Neural progenitor cell (in vitro differentiated cells): ENCODE measurements around the gene IWS1. TPM values are rescaled to one million over a fixed set of nuclear protein-coding genes. Genes with fewer than 3 reads are reported as not detected.

Experiments used
- DNase-seq: peaks from one replicate; pipeline ENCODE4 v3.0.0-alpha.2; 2016; ENCODE audit warnings: low spot score
- H2AFZ ChIP-seq: fragments of 200-600 bp; sonication (generic); replicated peaks from 2 replicates; pipeline ENCODE4 v1.6.1; 2016; ENCODE audit warnings: antibody characterized with exemption
- H3F3A ChIP-seq: fragments of 200-600 bp; sonication (generic); 2 replicates; pipeline ENCODE4 v1.6.1; 2016; ENCODE audit warnings: antibody characterized with exemption, low read depth
- H3K27ac ChIP-seq: fragments of 200-600 bp; sonication (generic); 2 replicates; pipeline ENCODE4 v1.5.1; 2016; ENCODE audit warnings: mild to moderate bottlenecking
- H3K27me3 ChIP-seq: fragments of 200-600 bp; sonication (generic); 2 replicates; pipeline ENCODE4 v1.6.1; 2016; ENCODE audit warnings: mild to moderate bottlenecking, moderate library complexity
- H3K36me3 ChIP-seq: fragments of 200-600 bp; sonication (generic); 2 replicates; pipeline ENCODE4 v1.5.1; 2016
- H3K4me1 ChIP-seq: fragments of 200-600 bp; sonication (generic); 2 replicates; pipeline ENCODE4 v1.6.1; 2016; ENCODE audit warnings: mixed run types
- H3K4me2 ChIP-seq: fragments of 200-600 bp; sonication (generic); 2 replicates; pipeline ENCODE4 v1.6.1; 2016
- H3K4me3 ChIP-seq: fragments of 200-600 bp; sonication (generic); 2 replicates; pipeline ENCODE4 v1.5.1; 2016
- H3K79me2 ChIP-seq: fragments of 200-600 bp; sonication (generic); 2 replicates; pipeline ENCODE4 v1.6.1; 2016; ENCODE audit warnings: low read depth
- H3K9ac ChIP-seq: fragments of 200-600 bp; sonication (generic); 2 replicates; pipeline ENCODE4 v1.6.1; 2016
- H3K9me3 ChIP-seq: fragments of 200-600 bp; sonication (generic); 2 replicates; pipeline ENCODE4 v1.5.1; 2016; ENCODE audit warnings: low read depth
- H4K20me1 ChIP-seq: fragments of 200-600 bp; sonication (generic); 2 replicates; pipeline ENCODE4 v1.6.1; 2016; ENCODE audit warnings: low read depth
- H3K27ac Mint-ChIP-seq: 3 replicates; pipeline ENCODE4 v1.8.0; 2021; ENCODE audit warnings: mixed read lengths
- H3K27me3 Mint-ChIP-seq: 2 replicates; pipeline ENCODE4 v1.8.0; 2022; ENCODE audit warnings: low read depth, mild to moderate bottlenecking, inconsistent platforms, moderate library complexity, mixed read lengths; ENCODE audit not compliant: insufficient read depth
- H3K36me3 Mint-ChIP-seq: 3 replicates; pipeline ENCODE4 v1.8.0; 2021; ENCODE audit warnings: mixed read lengths
- H3K4me1 Mint-ChIP-seq: 3 replicates; pipeline ENCODE4 v1.8.0; 2021; ENCODE audit warnings: mixed read lengths
- H3K4me3 Mint-ChIP-seq: 3 replicates; pipeline ENCODE4 v1.8.0; 2021; ENCODE audit warnings: mild to moderate bottlenecking, moderate library complexity, mixed read lengths
- H3K9me3 Mint-ChIP-seq: 3 replicates; pipeline ENCODE4 v1.8.0; 2020; ENCODE audit warnings: mixed read lengths
- EZH2 ChIP-seq: fragments of 200-600 bp; sonication (generic); IDR thresholded peaks from 2 replicates; pipeline ENCODE4 v1.6.1; 2017; ENCODE audit warnings: antibody characterized with exemption, mild to moderate bottlenecking, moderate library complexity
- EZH2phosphoT487 ChIP-seq: fragments of 200-600 bp; sonication (generic); IDR thresholded peaks from 2 replicates; pipeline ENCODE4 v1.6.1; 2017; ENCODE audit warnings: antibody characterized with exemption
- total RNA-seq: library from RNA; depleted of rRNA; stranded (reverse); fragments of >200 nt; gene quantifications from 2 replicates; pipeline ENCODE4 v1.2.3, GENCODE V29; 2015; ENCODE audit warnings: low replicate concordance
- TF ChIP-seq, protein P1 (sequence below): fragments of 200-600 bp; sonication (generic); IDR thresholded peaks from 2 replicates; pipeline ENCODE4 v1.5.1; 2017; ENCODE audit warnings: antibody characterized with exemption, mild to moderate bottlenecking

The IWS1 gene
- total RNA-seq, 1 donor from 2014 or later, result 115 TPM

DNA sequence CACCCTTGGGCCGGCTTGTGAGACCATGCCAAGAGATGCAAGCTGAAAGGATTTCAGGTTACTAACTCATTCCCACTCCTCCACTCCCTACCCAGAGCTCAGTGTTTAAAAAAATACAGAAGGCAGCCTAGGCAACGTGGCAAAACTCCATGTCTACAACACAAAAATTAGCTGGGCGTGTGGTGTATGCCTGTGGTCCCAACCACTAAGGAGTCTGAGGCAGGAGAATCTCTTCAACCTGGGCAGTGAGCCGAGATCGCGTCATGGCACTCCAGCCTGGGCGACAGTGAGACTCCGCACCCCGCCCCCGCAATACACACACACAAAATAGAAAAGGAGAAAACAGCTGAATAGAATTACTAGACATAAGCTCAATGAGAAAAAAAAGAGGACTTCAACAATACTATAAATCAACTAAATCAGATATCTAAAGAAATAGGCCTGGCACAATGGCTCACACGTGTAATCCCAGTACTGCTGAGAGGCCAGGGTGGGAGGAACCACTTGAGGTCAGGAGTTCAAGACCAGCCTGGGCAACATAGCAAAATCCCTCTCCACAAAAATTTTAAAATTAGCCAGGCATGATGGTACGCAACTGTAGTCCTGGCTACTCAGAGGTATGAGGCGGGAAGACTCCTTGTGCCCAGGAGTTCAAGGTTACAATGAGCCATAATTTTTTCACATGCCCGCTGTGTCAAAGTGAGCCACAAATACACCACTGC lies 10.1 kb downstream of the IWS1 start:
- H3K4me1 Mint-ChIP-seq, result peaks cover 7% of the 10 kb centered on the region
- no peak overlapping the region for H3K27ac Mint-ChIP-seq
- no peak for DNase-seq
- Histone ChIP-seq H3K4me2 (no peak overlapping the region), H2AFZ (no peak overlapping the region), H3K27ac (no peak overlapping the region), H3K9ac (no peak overlapping the region), H3K79me2 (peaks cover 100% of the 10 kb centered on the region), H3K27me3 (no peaks in the 10 kb centered on the region), H4K20me1 (peaks cover 96% of the 10 kb centered on the region), H3K4me1 (no peaks in the 10 kb centered on the region), H3K4me3 (no peak overlapping the region), H3F3A (no peaks in the 10 kb centered on the region), H3K36me3 (no peaks in the 10 kb centered on the region), H3K9me3 (no peaks in the 10 kb centered on the region)
- no peak for TF ChIP-seq EZH2
- TF ChIP-seq, protein P1, sequence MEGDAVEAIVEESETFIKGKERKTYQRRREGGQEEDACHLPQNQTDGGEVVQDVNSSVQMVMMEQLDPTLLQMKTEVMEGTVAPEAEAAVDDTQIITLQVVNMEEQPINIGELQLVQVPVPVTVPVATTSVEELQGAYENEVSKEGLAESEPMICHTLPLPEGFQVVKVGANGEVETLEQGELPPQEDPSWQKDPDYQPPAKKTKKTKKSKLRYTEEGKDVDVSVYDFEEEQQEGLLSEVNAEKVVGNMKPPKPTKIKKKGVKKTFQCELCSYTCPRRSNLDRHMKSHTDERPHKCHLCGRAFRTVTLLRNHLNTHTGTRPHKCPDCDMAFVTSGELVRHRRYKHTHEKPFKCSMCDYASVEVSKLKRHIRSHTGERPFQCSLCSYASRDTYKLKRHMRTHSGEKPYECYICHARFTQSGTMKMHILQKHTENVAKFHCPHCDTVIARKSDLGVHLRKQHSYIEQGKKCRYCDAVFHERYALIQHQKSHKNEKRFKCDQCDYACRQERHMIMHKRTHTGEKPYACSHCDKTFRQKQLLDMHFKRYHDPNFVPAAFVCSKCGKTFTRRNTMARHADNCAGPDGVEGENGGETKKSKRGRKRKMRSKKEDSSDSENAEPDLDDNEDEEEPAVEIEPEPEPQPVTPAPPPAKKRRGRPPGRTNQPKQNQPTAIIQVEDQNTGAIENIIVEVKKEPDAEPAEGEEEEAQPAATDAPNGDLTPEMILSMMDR, result no peak
- no peak for TF ChIP-seq EZH2phosphoT487
- H3K4me3 Mint-ChIP-seq, result no peak overlapping the region
- peaks cover 3% of the 10 kb centered on the region for H3K27me3 Mint-ChIP-seq
- H3K36me3 Mint-ChIP-seq, result peaks cover 35% of the 10 kb centered on the region
- H3K9me3 Mint-ChIP-seq, result no peaks in the 10 kb centered on the region

DNA sequence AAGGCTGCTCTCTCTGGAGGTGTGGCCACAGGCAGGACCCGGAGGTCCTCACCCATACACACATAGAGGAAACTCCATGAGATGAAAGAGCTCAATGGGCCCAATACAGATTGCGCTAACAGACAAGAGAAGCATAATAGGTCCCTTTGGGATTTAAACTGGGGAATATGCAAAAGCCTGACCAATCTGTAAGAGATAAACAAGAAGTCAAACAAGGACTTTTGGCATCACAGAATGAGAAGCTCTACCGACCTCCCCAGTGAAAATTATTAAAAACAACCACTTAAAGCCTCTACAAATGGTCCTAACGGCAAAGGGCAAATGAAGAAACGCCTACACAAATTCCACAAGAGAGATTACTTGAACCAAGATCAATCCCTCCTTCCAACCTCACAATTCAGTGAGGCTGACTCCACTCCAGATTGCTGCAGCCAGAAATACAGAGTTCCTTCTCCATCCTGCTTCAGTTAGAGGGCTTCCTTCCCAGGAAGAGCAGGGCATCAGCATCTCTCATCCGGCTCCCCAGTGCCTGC lies 10.8 kb downstream of the IWS1 start:
- peaks cover 36% of the 10 kb centered on the region for H3K36me3 Mint-ChIP-seq
- Histone ChIP-seq H3K4me2 (no peak overlapping the region), H3K79me2 (peaks cover 100% of the 10 kb centered on the region), H3K27ac (no peak overlapping the region), H3K27me3 (no peaks in the 10 kb centered on the region), H3F3A (no peaks in the 10 kb centered on the region), H2AFZ (no peak overlapping the region), H3K4me3 (no peak overlapping the region), H3K9ac (no peak overlapping the region), H3K36me3 (no peaks in the 10 kb centered on the region), H3K4me1 (no peaks in the 10 kb centered on the region), H4K20me1 (peaks cover 99% of the 10 kb centered on the region), H3K9me3 (no peaks in the 10 kb centered on the region)
- H3K27ac Mint-ChIP-seq, result no peak overlapping the region
- H3K27me3 Mint-ChIP-seq, result peaks cover 3% of the 10 kb centered on the region
- no peaks in the 10 kb centered on the region for H3K9me3 Mint-ChIP-seq
- H3K4me1 Mint-ChIP-seq, result peaks cover 7% of the 10 kb centered on the region
- no peak overlapping the region for H3K4me3 Mint-ChIP-seq
- DNase-seq, result no peak
- TF ChIP-seq, protein P1, result no peak
- TF ChIP-seq EZH2 (no peak), EZH2phosphoT487 (no peak)

DNA sequence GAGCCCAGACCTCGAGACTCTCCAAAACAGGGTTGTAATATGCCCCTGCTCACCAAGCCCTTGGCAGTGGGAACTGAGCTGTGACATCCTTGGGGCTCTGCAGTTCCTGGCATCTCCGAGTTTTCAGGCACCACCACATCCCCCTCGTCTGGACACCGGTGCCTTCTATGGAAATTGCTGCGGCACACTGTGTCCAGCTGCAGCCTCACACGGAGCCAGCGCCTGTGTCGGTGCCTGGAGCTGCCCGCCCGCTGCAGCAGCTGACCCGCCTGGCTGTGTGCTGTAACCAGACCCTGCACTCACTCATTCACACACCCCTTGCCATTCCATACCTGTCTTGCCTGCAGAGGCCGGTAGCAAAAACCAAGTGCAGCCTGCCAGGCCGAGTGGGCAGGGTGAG lies 11.8 kb downstream of the IWS1 start:
- Mint-ChIP-seq H3K9me3 (no peaks in the 10 kb centered on the region), H3K27ac (no peak overlapping the region)
- no peak overlapping the region for H2AFZ ChIP-seq

More for the DNA sequence above, 11.8 kb downstream of the IWS1 start:
- H3K4me3 Mint-ChIP-seq, result no peak overlapping the region
- no peaks in the 10 kb centered on the region for H3K9me3 ChIP-seq
- DNase-seq, result no peak
- peaks cover 100% of the 10 kb centered on the region for H4K20me1 ChIP-seq
- no peak overlapping the region for H3K4me3 ChIP-seq
- peaks cover 3% of the 10 kb centered on the region for H3K27me3 Mint-ChIP-seq
- TF ChIP-seq, protein P1, result no peak
- TF ChIP-seq EZH2 (no peak), EZH2phosphoT487 (no peak)
- H3K79me2 ChIP-seq, result peaks cover 100% of the 10 kb centered on the region
- no peak overlapping the region for H3K9ac ChIP-seq
- no peaks in the 10 kb centered on the region for H3K27me3 ChIP-seq
- H3K4me1 ChIP-seq, result no peaks in the 10 kb centered on the region
- H3K27ac ChIP-seq, result no peak overlapping the region
- peaks cover 34% of the 10 kb centered on the region for H3K36me3 Mint-ChIP-seq
- H3K4me2 ChIP-seq, result no peak overlapping the region
- H3F3A ChIP-seq, result no peaks in the 10 kb centered on the region
- no peaks in the 10 kb centered on the region for H3K36me3 ChIP-seq
- H3K4me1 Mint-ChIP-seq, result peaks cover 7% of the 10 kb centered on the region
